Neural progenitor cell (in vitro differentiated cells): ENCODE measurements around the gene TMED9.

ENCODE experiments used
- CTCF ChIP-seq: fragments of 200-600 bp; sonication (generic); IDR thresholded peaks from 2 replicates; pipeline ENCODE4 v1.5.1; 2017; ENCODE audit warnings: antibody characterized with exemption, mild to moderate bottlenecking
- EZH2 ChIP-seq: fragments of 200-600 bp; sonication (generic); IDR thresholded peaks from 2 replicates; pipeline ENCODE4 v1.6.1; 2017; ENCODE audit warnings: antibody characterized with exemption, mild to moderate bottlenecking, moderate library complexity
- EZH2phosphoT487 ChIP-seq: fragments of 200-600 bp; sonication (generic); IDR thresholded peaks from 2 replicates; pipeline ENCODE4 v1.6.1; 2017; ENCODE audit warnings: antibody characterized with exemption

- TF ChIP-seq CTCF (no peak), EZH2 (no peak), EZH2phosphoT487 (no peak)
Measured at GRCh38 chr5:177601126-177601525, 9.1 kb downstream of the TMED9 start.
